Thyroid gland (tissue), 4 donors: ENCODE measurements around the gene ANKRD11.

Experiments
- POLR2A ChIP-seq, 2 donors: fragments of 450-650 bp; IDR thresholded peaks; one replicate each; pipeline ENCODE4 v1.6.1; 2017; ENCODE audit warnings: antibody characterized with exemption in 2 of 2, mild to moderate bottlenecking in 2 of 2, moderate library complexity in 1 of 2
- TF ChIP-seq, protein P1 (sequence below), 6 experiments: fragments of 200-600 bp in 3 of 6; fragments of 450-650 bp in 3 of 6; sonication (generic) in 3 of 6; IDR thresholded peaks; one replicate each; pipeline ENCODE4 v1.5.1; 2016 to 2019; ENCODE audit warnings: antibody characterized with exemption in 6 of 6, mild to moderate bottlenecking in 2 of 6, inconsistent platforms in 1 of 6, moderate library complexity in 1 of 6

- TF ChIP-seq, protein P1, sequence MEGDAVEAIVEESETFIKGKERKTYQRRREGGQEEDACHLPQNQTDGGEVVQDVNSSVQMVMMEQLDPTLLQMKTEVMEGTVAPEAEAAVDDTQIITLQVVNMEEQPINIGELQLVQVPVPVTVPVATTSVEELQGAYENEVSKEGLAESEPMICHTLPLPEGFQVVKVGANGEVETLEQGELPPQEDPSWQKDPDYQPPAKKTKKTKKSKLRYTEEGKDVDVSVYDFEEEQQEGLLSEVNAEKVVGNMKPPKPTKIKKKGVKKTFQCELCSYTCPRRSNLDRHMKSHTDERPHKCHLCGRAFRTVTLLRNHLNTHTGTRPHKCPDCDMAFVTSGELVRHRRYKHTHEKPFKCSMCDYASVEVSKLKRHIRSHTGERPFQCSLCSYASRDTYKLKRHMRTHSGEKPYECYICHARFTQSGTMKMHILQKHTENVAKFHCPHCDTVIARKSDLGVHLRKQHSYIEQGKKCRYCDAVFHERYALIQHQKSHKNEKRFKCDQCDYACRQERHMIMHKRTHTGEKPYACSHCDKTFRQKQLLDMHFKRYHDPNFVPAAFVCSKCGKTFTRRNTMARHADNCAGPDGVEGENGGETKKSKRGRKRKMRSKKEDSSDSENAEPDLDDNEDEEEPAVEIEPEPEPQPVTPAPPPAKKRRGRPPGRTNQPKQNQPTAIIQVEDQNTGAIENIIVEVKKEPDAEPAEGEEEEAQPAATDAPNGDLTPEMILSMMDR (IDR thresholded peaks at IDR 0.05) = no peak
- TF ChIP-seq POLR2A (IDR thresholded peaks at IDR 0.05) = no peak
Observed at GRCh38 chr16:89317101-89317671, 173.2 kb downstream of the ANKRD11 start.
